Natural killer cell (primary cell): ENCODE data around the gene EPB41L4B. TPM values are rescaled to one million over a fixed set of nuclear protein-coding genes. Genes with fewer than 3 reads are reported as not detected.
"Not testable (repeated sequence)": the region's sequence is repeated elsewhere in the genome, so short reads cannot be mapped to it uniquely, and the experiment has no call there.

Source experiments
- ATAC-seq, 3 donors: fragments of 150-1000 bp in 2 of 3; fragments of 200-7000 bp in 1 of 3; cut with Tn5 transposase; 1 replicate in 1 of 3; 2 replicates in 2 of 3; pipeline ENCODE4 v1.10.0; 2021; ENCODE audit warnings: mild to moderate bottlenecking in 2 of 3, moderate library complexity in 2 of 3
- DNase-seq, 2 donors: peaks; one replicate each; pipeline versions ENCODE4 v3.0.0 to v3.0.0-alpha.2; 2013 to 2021; ENCODE audit warnings: mixed read lengths in 1 of 2
- H3K27ac ChIP-seq: one replicate; pipeline ENCODE4 v1.5.1; 2013; ENCODE audit warnings: mild to moderate bottlenecking, low read length
- H3K27me3 ChIP-seq: one replicate; pipeline ENCODE4 v1.6.1; 2013; ENCODE audit warnings: low read length; ENCODE audit not compliant: control insufficient read depth, insufficient read depth
- H3K36me3 ChIP-seq: one replicate; pipeline ENCODE4 v1.6.1; 2013; ENCODE audit warnings: low read length; ENCODE audit not compliant: control insufficient read depth, insufficient read depth
- H3K4me1 ChIP-seq: one replicate; pipeline ENCODE4 v1.6.1; 2013; ENCODE audit warnings: low read length; ENCODE audit not compliant: control insufficient read depth, insufficient read depth
- H3K4me3 ChIP-seq: one replicate; pipeline ENCODE4 v1.5.1; 2013; ENCODE audit warnings: low read length
- H3K9me3 ChIP-seq: one replicate; pipeline ENCODE4 v1.6.1; 2013; ENCODE audit warnings: low read length; ENCODE audit not compliant: control insufficient read depth, insufficient read depth
- H3K27ac Mint-ChIP-seq, 2 donors: one replicate each; pipeline ENCODE4 v1.8.0; 2022; ENCODE audit warnings: mild to moderate bottlenecking in 2 of 2, mixed read lengths in 2 of 2, moderate library complexity in 1 of 2
- H3K27me3 Mint-ChIP-seq, 2 donors: one replicate each; pipeline ENCODE4 v1.8.0; 2022; ENCODE audit warnings: low read depth in 2 of 2, mixed read lengths in 2 of 2
- H3K36me3 Mint-ChIP-seq: one replicate; pipeline ENCODE4 v1.8.0; 2022; ENCODE audit warnings: mixed read lengths
- H3K4me1 Mint-ChIP-seq, 2 donors: one replicate each; pipeline ENCODE4 v1.8.0; 2022; ENCODE audit warnings: mixed read lengths in 2 of 2
- H3K4me3 Mint-ChIP-seq: one replicate; pipeline ENCODE4 v1.8.0; 2022; ENCODE audit warnings: mild to moderate bottlenecking, moderate library complexity, mixed read lengths
- H3K9me3 Mint-ChIP-seq, 2 donors: one replicate each; pipeline ENCODE4 v1.8.0; 2022; ENCODE audit warnings: mixed read lengths in 2 of 2
- WGBS: methylation state at CpG from one replicate; pipeline ENCODE4 v1.1.7; 2013; ENCODE audit warnings: missing lambda C conversion rate; ENCODE audit not compliant: insufficient coverage; 5-methylcytosine and 5-hydroxymethylcytosine counted together
- intact Hi-C: fragments of 100-400 bp; cut with micrococcal nuclease; formaldehyde crosslinking; loops from one replicate; pipeline ENCODE4 v1.14.2; 2022
- total RNA-seq, 4 donors: library from RNA; stranded (reverse); fragments of 120-200 nt in 1 of 4; gene quantifications; one replicate each; pipeline versions ENCODE4 v1.2.3 to v1.2.4, GENCODE V29; 2013 to 2022
- TF ChIP-seq, protein P1 (sequence below): fragments of 200-600 bp; IDR thresholded peaks from one replicate; pipeline ENCODE4 v1.8.0; 2022; ENCODE audit warnings: antibody characterized with exemption

Gene EPB41L4B
- total RNA-seq, 3 donors from 2014 or later (not counting 1 experiment from before 2014, with no cell fraction given), result not detected

DNA sequence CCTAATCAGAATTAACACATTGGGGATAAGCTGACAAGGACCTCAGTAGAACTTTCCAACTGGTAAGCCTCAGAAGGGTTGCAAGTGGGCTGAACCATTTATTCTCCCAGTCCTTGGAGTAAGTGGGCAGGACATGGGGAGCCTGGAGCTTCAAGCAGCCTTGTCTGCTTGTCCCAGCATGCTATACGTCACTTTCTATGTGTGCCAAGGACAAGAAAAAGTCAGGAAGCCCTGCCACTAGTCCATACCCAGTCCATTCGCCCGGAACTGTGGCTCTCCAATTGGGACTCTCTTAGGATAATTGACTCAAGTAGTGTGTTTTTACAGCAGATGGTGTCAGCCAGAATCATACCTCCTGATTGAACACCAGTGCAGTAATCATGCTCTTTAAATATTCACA, 91.2 kb downstream of the EPB41L4B start:
- 78% methylated on average over 3 of the region's 3 CpGs for WGBS
- peaks cover 3 to 39% of the 10 kb centered on the region in 2 donors for H3K27me3 Mint-ChIP-seq

DNA sequence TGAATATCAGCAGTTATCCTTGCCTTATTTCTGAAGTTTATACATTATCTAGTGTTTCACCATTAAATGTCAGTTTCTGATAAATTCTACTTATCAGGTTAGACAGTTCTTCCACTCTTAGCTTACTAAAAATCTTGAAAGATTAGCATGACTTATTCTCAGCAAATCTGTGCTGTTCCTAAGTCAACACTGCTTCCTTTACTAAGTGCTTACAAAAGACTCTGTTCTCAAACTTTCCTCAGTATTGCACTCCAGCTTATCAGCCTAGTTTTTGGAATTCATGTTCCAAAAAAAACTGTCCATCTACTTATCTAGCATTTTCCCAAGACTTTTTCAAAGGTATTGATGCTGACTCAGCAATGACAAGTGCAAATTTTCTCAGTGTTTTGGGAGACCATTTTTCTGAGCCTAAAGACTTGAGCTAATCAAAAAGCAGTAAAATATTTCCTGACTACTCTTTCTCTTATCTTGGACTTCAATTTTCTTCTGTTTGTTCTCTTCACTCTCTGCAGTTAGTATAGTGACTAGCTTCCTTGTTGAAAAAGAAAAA, 92.7 kb downstream of the EPB41L4B start:
- intact Hi-C loops, result no loop called here
- H3K4me3 Mint-ChIP-seq, result no peak overlapping the region

More for the DNA sequence above, 91.2 kb downstream of the EPB41L4B start:
- no peaks in the 10 kb centered on the region for H3K4me1 ChIP-seq
- ATAC-seq (no peak), DNase-seq (no peak)
- Mint-ChIP-seq H3K4me3 (no peak overlapping the region), H3K4me1 (no peaks in the 10 kb centered on the region), H3K9me3 (no peaks in the 10 kb centered on the region), H3K27ac (no peak overlapping the region), H3K36me3 (no peaks in the 10 kb centered on the region)
- H3K27me3 ChIP-seq, result no peaks in the 10 kb centered on the region
- no peaks in the 10 kb centered on the region for H3K36me3 ChIP-seq
- no peak overlapping the region for H3K27ac ChIP-seq
- intact Hi-C loops, result no loop called here
- H3K4me3 ChIP-seq, result no peak overlapping the region
- no peaks in the 10 kb centered on the region for H3K9me3 ChIP-seq
- TF ChIP-seq, protein P1, sequence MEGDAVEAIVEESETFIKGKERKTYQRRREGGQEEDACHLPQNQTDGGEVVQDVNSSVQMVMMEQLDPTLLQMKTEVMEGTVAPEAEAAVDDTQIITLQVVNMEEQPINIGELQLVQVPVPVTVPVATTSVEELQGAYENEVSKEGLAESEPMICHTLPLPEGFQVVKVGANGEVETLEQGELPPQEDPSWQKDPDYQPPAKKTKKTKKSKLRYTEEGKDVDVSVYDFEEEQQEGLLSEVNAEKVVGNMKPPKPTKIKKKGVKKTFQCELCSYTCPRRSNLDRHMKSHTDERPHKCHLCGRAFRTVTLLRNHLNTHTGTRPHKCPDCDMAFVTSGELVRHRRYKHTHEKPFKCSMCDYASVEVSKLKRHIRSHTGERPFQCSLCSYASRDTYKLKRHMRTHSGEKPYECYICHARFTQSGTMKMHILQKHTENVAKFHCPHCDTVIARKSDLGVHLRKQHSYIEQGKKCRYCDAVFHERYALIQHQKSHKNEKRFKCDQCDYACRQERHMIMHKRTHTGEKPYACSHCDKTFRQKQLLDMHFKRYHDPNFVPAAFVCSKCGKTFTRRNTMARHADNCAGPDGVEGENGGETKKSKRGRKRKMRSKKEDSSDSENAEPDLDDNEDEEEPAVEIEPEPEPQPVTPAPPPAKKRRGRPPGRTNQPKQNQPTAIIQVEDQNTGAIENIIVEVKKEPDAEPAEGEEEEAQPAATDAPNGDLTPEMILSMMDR, result no peak

DNA sequence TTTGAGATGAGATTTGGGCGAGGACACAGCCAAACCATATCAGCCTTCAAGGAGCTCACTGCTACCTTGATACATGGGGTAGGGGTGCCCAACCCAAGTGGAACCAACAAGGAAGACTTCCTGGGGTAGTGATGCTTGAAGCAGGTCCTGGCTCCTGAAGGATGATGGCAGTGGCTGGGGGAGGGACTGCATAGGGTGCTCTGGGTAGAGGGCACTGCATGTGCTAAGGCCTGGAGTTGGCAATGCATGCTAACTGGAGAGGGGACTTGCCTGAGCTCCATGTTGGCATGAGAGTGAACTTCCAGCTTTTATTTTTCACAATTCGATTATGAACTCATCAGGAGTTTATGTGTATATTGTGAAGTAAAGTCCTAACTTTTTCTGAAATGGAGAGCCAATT, 95.2 kb downstream of the EPB41L4B start:
- no peaks in the 10 kb centered on the region for H3K9me3 Mint-ChIP-seq
- ATAC-seq, result no peak
- no peaks in the 10 kb centered on the region for H3K27me3 ChIP-seq
- TF ChIP-seq, protein P1, result no peak
- no peak overlapping the region for H3K27ac Mint-ChIP-seq
- intact Hi-C loops, result no loop called here
- 67% methylated on average over 1 of the region's 2 CpGs for WGBS
- H3K27ac ChIP-seq, result no peak overlapping the region
- no peak for DNase-seq
- no peaks in the 10 kb centered on the region for H3K9me3 ChIP-seq
- H3K36me3 ChIP-seq, result no peaks in the 10 kb centered on the region
- H3K27me3 Mint-ChIP-seq, result peaks cover 6 to 46% of the 10 kb centered on the region in 2 donors
- no peaks in the 10 kb centered on the region for H3K4me1 Mint-ChIP-seq
- no peak overlapping the region for H3K4me3 ChIP-seq
- no peaks in the 10 kb centered on the region for H3K4me1 ChIP-seq
- H3K4me3 Mint-ChIP-seq, result no peak overlapping the region
- no peaks in the 10 kb centered on the region for H3K36me3 Mint-ChIP-seq

More for the DNA sequence above, 92.7 kb downstream of the EPB41L4B start:
- Mint-ChIP-seq H3K9me3 (no peaks in the 10 kb centered on the region), H3K27me3 (peaks cover 0 to 39% of the 10 kb centered on the region in 2 donors), H3K36me3 (no peaks in the 10 kb centered on the region), H3K4me1 (no peaks in the 10 kb centered on the region), H3K27ac (no peak overlapping the region)
- Histone ChIP-seq H3K36me3 (no peaks in the 10 kb centered on the region), H3K4me3 (no peak overlapping the region), H3K9me3 (no peaks in the 10 kb centered on the region), H3K27me3 (no peaks in the 10 kb centered on the region), H3K27ac (no peak overlapping the region), H3K4me1 (no peaks in the 10 kb centered on the region)
- ATAC-seq (no peak), DNase-seq (no peak)
- TF ChIP-seq, protein P1, result no peak

DNA sequence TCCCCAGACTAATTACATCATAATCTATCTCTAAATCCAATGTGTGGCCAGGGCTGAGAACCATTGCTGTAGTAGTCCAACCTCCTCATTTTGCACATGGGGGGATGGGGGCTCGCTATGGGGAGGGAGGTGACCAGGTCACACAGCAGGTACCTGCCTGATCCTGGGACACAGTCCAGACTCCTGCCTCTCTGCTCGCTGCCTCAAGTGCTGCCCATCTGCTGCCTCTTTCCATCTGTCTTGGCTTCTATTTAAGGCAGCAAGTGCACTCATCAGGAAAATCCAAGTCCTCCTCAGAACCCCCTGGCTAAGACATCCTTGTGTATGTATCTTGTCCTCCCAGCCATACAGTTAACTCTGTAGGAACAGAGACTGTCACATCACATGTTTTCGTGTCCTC, 96.1 kb downstream of the EPB41L4B start:
- Histone ChIP-seq H3K9me3 (no peaks in the 10 kb centered on the region), H3K27me3 (no peaks in the 10 kb centered on the region), H3K4me3 (no peak overlapping the region), H3K36me3 (no peaks in the 10 kb centered on the region), H3K27ac (no peak overlapping the region), H3K4me1 (no peaks in the 10 kb centered on the region)
- Mint-ChIP-seq H3K36me3 (no peaks in the 10 kb centered on the region), H3K4me1 (no peaks in the 10 kb centered on the region), H3K9me3 (no peaks in the 10 kb centered on the region), H3K4me3 (no peak overlapping the region), H3K27ac (no peak overlapping the region), H3K27me3 (peaks cover 12 to 44% of the 10 kb centered on the region in 2 donors)
- ATAC-seq, result no peak
- WGBS, result 90% methylated on average over 3 of the region's 3 CpGs
- intact Hi-C loops, result no loop called here
- TF ChIP-seq, protein P1, result no peak
- no peak for DNase-seq

DNA sequence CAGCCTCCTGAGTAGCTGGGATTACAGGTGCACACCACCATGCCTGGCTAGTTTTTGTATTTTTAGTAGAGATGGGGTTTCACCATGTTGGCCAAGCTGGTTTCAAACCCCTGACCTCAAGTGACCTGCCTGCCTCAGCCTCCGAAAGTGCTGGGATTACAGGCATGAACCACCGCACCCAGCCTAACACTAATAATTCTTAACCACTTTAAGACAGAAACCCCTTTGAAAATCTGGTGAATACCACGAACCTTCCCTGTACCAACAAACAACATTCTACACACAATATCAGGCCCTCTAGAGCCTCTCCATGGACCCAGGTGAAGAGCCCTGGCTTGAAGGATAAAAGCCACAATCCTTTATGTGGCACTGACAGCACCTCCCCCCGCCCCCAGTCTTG, 102.6 kb downstream of the EPB41L4B start:
- H3K4me3 ChIP-seq, H3K4me1 ChIP-seq, DNase-seq, H3K27ac Mint-ChIP-seq, H3K9me3 Mint-ChIP-seq, H3K27me3 ChIP-seq, intact Hi-C loops, H3K36me3 Mint-ChIP-seq, ATAC-seq, H3K4me1 Mint-ChIP-seq, H3K27ac ChIP-seq, H3K36me3 ChIP-seq, H3K4me3 Mint-ChIP-seq, H3K9me3 ChIP-seq: not testable (repeated sequence)
- peaks cover 14 to 20% of the 10 kb centered on the region in 2 donors for H3K27me3 Mint-ChIP-seq
- WGBS, result 80% methylated on average over 4 of the region's 4 CpGs
